Mesendoderm (in vitro differentiated cells): ENCODE measurements around the gene ARHGAP45.

Experiments used
- DNase-seq: peaks from one replicate; pipeline ENCODE4 v3.0.0; 2013
- H2AK5ac ChIP-seq: 2 replicates; pipeline ENCODE4 v1.6.1; 2013; ENCODE audit warnings: low read length, inconsistent platforms
- H2BK120ac ChIP-seq: 2 replicates; pipeline ENCODE4 v1.6.1; 2013; ENCODE audit warnings: low read depth, mild to moderate bottlenecking, low read length, moderate library complexity, mixed read lengths
- H2BK15ac ChIP-seq: replicated peaks from 2 replicates; pipeline ENCODE4 v1.6.1; 2013; ENCODE audit warnings: low read depth, mild to moderate bottlenecking, moderate library complexity
- H2BK5ac ChIP-seq: 2 replicates; pipeline ENCODE4 v1.6.1; 2013; ENCODE audit warnings: low read length, inconsistent platforms
- H3K18ac ChIP-seq: 2 replicates; pipeline ENCODE4 v1.6.1; 2013; ENCODE audit warnings: mild to moderate bottlenecking, low read length, mixed read lengths
- H3K23ac ChIP-seq: one replicate; pipeline ENCODE4 v1.6.1; 2013; ENCODE audit warnings: low read length
- H3K27ac ChIP-seq: 2 replicates; pipeline ENCODE4 v1.5.1; 2013; ENCODE audit warnings: low read depth, mild to moderate bottlenecking, inconsistent platforms, low read length, moderate library complexity
- H3K27me3 ChIP-seq: 2 replicates; pipeline ENCODE4 v1.6.1; 2013; ENCODE audit warnings: low read length, control low read depth, mild to moderate bottlenecking, inconsistent platforms; ENCODE audit not compliant: insufficient read depth, poor library complexity
- H3K36me3 ChIP-seq: 2 replicates; pipeline ENCODE4 v1.6.1; 2013; ENCODE audit warnings: low read length, inconsistent platforms; ENCODE audit not compliant: control insufficient read depth, insufficient read depth
- H3K4ac ChIP-seq: one replicate; pipeline ENCODE4 v1.6.1; 2013; ENCODE audit warnings: low read depth, mild to moderate bottlenecking, low read length, moderate library complexity
- H3K4me1 ChIP-seq: 2 replicates; pipeline ENCODE4 v1.6.1; 2013; ENCODE audit warnings: low read depth, low read length, inconsistent platforms; ENCODE audit not compliant: control insufficient read depth
- H3K4me2 ChIP-seq: 2 replicates; pipeline ENCODE4 v1.6.1; 2013; ENCODE audit warnings: low read length
- H3K4me3 ChIP-seq: 2 replicates; pipeline ENCODE4 v1.5.1; 2013; ENCODE audit warnings: mild to moderate bottlenecking, low read length
- H3K56ac ChIP-seq: one replicate; pipeline ENCODE4 v1.6.1; 2013; ENCODE audit warnings: low read length
- H3K79me1 ChIP-seq: 2 replicates; pipeline ENCODE4 v1.6.1; 2013; ENCODE audit warnings: low read length, inconsistent platforms
- H3K79me2 ChIP-seq: 2 replicates; pipeline ENCODE4 v1.6.1; 2013; ENCODE audit warnings: mild to moderate bottlenecking, low read length; ENCODE audit not compliant: control insufficient read depth, insufficient read depth
- H3K9ac ChIP-seq: 2 replicates; pipeline ENCODE4 v1.6.1; 2013; ENCODE audit warnings: low read length, inconsistent platforms
- H4K5ac ChIP-seq: one replicate; pipeline ENCODE4 v1.6.1; 2013; ENCODE audit warnings: low read length
- H4K8ac ChIP-seq: one replicate; pipeline ENCODE4 v1.6.1; 2013; ENCODE audit warnings: low read depth, mild to moderate bottlenecking, control low read depth, low read length, moderate library complexity
- WGBS: extraction: QIAGEN DNeasy Blood & Tissue Kit; methylation state at CpG from one replicate; pipeline ENCODE4 v1.1.7; 2013; ENCODE audit warnings: low lambda C conversion rate, missing lambda C conversion rate; ENCODE audit not compliant: insufficient coverage; ENCODE audit errors: extremely low coverage; 5-methylcytosine and 5-hydroxymethylcytosine counted together

The ARHGAP45 gene

DNA sequence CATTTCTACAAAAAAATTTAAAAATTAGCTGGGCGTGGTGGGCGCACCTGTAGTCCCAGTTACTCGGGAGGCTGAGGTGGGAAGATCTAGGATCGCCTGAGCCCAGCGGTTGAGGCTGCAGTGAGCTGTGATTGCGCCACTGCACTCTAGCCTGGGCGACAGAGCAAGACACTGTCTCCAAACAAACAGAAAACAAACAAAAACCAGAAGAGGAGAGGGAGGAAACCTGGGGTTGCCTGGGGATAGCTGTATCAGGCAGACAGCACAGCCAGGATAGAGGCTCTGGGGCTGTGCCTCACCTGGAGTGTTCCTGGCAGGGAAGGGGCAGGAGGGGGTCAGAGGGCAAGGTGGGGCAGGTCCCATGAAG lies 30.8 kb downstream of the ARHGAP45 start:
- DNase-seq, result no peak
- H3K4me2 ChIP-seq, result no peak overlapping the region
- no peak overlapping the region for H3K23ac ChIP-seq
- H2BK5ac ChIP-seq, result no peak overlapping the region
- no peak overlapping the region for H2AK5ac ChIP-seq
- no peak overlapping the region for H3K9ac ChIP-seq
- H3K56ac ChIP-seq, result no peak overlapping the region
- no peak overlapping the region for H3K27ac ChIP-seq
- H3K79me1 ChIP-seq, result peaks cover 7% of the 10 kb centered on the region
- H4K5ac ChIP-seq, result no peak overlapping the region
- no CpG with 5 or more reads among the region's 7 CpGs for WGBS
- H3K4ac ChIP-seq, result no peak overlapping the region
- no peak overlapping the region for H2BK120ac ChIP-seq
- no peaks in the 10 kb centered on the region for H3K27me3 ChIP-seq
- no peaks in the 10 kb centered on the region for H3K36me3 ChIP-seq
- H3K79me2 ChIP-seq, result peaks cover 20% of the 10 kb centered on the region
- H4K8ac ChIP-seq, result no peak overlapping the region
- no peak overlapping the region for H3K4me3 ChIP-seq
- no peak overlapping the region for H2BK15ac ChIP-seq
- peaks cover 3% of the 10 kb centered on the region for H3K4me1 ChIP-seq
- H3K18ac ChIP-seq, result no peak overlapping the region

DNA sequence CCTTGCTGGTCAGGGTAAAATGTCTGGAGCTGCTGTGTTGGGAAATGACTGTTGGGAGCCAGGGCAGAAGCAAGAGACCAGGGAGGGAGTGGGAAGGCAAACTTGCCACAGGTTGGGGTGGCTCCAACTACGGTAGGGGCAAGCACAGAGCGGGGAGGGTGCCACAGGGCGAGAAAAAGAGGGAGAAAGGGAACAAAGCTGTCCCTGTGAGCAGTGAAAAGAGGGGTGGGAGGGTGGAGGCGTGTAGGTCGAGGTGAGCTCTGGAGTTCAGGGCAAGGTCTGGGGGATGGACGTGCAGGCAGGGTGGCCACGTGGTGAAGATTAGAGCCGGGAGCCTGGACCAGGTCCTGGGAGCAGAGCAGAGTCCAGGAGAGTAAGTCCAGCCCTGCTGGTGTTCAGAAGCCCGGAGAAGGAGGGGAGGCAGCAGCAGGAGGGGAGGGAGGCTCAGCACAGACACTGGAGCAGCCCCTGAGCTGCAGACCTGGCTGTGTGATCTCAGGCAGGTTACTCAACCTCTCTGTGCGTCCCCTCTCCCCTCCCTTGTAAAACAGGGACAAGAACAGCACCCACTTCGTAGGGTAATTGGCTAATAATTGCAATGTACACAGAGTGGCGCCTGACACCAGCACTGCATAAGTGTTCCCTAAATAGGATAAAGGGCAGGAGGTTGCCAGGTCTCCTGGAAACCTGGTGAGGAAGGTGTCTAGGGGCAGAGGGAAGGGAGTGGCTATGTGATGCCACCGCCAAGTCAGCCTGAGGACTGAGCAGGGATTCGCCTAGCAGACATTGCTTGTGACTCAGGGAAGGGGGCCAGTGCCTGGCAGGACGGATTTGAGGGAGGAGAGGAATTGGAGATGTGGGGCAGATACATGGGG lies 31.4 kb downstream of the ARHGAP45 start:
- H4K8ac ChIP-seq, result no peak overlapping the region
- no CpG with 5 or more reads among the region's 15 CpGs for WGBS
- H2AK5ac ChIP-seq, result no peak overlapping the region
- no peaks in the 10 kb centered on the region for H3K36me3 ChIP-seq
- no peaks in the 10 kb centered on the region for H3K27me3 ChIP-seq
- peaks cover 17% of the 10 kb centered on the region for H3K79me2 ChIP-seq
- no peak overlapping the region for H2BK5ac ChIP-seq
- no peak overlapping the region for H3K56ac ChIP-seq
- no peak overlapping the region for H2BK15ac ChIP-seq
- H2BK120ac ChIP-seq, result no peak overlapping the region
- peaks cover 3% of the 10 kb centered on the region for H3K4me1 ChIP-seq
- no peak overlapping the region for H4K5ac ChIP-seq
- H3K23ac ChIP-seq, result no peak overlapping the region
- H3K27ac ChIP-seq, result no peak overlapping the region
- DNase-seq, result no peak
- H3K18ac ChIP-seq, result no peak overlapping the region
- peaks cover 7% of the 10 kb centered on the region for H3K79me1 ChIP-seq
- no peak overlapping the region for H3K4ac ChIP-seq
- no peak overlapping the region for H3K9ac ChIP-seq
- H3K4me3 ChIP-seq, result no peak overlapping the region
- no peak overlapping the region for H3K4me2 ChIP-seq

DNA sequence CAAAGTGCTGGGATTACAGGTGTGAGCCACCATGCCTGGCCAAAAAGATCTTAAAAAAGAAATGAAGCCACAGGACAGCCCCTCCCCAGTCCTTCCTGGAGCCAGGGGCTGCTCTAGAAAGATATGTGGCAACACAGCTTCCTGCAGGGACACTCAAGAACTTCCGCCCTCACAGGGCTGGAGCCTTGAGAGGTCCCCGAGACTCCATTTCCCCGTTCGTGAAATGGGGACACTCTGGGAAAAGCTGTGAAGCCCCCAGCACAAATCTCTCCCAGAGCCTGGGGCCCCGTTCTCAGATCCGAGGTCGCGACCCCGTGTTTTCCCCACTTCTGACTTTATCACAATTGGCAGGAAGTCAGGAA lies 34.4 kb downstream of the ARHGAP45 start:
- peaks cover 4% of the 10 kb centered on the region for H3K79me2 ChIP-seq
- WGBS, result no CpG with 5 or more reads among the region's 9 CpGs
- peaks cover 3% of the 10 kb centered on the region for H3K4me1 ChIP-seq
- H3K4me3 ChIP-seq, result no peak overlapping the region
- no peak overlapping the region for H3K23ac ChIP-seq
- H3K27me3 ChIP-seq, result no peaks in the 10 kb centered on the region
- DNase-seq, result peak; percentile 50
- H3K79me1 ChIP-seq, result no peaks in the 10 kb centered on the region
- H3K4ac ChIP-seq, result no peak overlapping the region
- H3K18ac ChIP-seq, result peak overlapping the region; percentile 11
- H2BK5ac ChIP-seq, result peak overlapping the region; percentile 4
- H3K56ac ChIP-seq, result peak overlapping the region; percentile 85
- peak overlapping the region; percentile 56 for H4K5ac ChIP-seq
- H3K27ac ChIP-seq, result peak overlapping the region; percentile 83
- H3K9ac ChIP-seq, result peak overlapping the region; percentile 35
- no peak overlapping the region for H2BK15ac ChIP-seq
- H2BK120ac ChIP-seq, result no peak overlapping the region
- H4K8ac ChIP-seq, result no peak overlapping the region
- H3K4me2 ChIP-seq, result no peak overlapping the region
- no peaks in the 10 kb centered on the region for H3K36me3 ChIP-seq
- no peak overlapping the region for H2AK5ac ChIP-seq

DNA sequence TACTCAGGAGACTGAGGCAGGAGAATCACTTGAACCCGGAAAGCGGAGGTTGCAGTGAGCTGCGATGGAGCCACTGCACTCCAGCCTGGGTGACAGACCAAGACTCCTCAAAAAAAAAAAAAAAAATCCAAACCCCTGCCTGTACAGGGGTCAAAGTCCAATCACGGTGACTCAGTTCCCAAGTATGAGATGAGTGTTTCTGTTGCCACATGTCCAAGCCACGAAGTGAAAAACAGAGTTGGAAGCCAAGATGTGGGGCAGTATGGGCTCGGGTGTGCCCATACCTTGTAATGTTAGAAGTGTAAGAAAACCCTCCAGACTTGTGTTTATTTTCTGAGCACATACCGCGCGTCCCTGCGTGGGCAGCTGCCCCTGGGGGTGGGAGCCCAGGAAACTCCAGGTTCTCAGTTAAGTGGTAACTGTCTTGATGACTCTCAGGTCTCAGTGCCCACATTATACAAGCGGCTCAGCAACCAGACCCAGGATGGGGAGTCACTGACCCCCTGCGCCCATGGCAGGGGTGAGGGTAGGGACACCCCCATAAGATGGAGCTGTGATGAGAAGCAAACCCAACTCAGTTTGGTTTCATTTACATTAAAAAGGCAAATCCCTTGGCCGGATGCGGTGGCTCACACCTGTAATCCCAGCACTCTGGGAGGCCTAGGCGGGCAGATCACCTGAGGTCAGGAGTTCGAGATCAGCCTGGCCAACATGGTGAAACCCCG lies 35.6 kb downstream of the ARHGAP45 start:
- Histone ChIP-seq H3K4ac (no peak overlapping the region), H2AK5ac (peak overlapping the region; percentile 20), H3K18ac (no peak overlapping the region), H2BK5ac (no peak overlapping the region), H4K8ac (no peak overlapping the region), H4K5ac (no peak overlapping the region), H3K36me3 (peaks cover 2% of the 10 kb centered on the region), H3K79me2 (peaks cover 4% of the 10 kb centered on the region), H3K23ac (no peak overlapping the region), H2BK120ac (no peak overlapping the region), H3K79me1 (no peaks in the 10 kb centered on the region), H3K27ac (no peak overlapping the region), H3K9ac (no peak overlapping the region), H3K4me1 (peaks cover 3% of the 10 kb centered on the region), H3K4me3 (no peak overlapping the region), H3K56ac (peak overlapping the region; percentile 27), H3K4me2 (no peak overlapping the region), H3K27me3 (no peaks in the 10 kb centered on the region), H2BK15ac (no peak overlapping the region)
- peak; percentile 47 for DNase-seq
- no CpG with 5 or more reads among the region's 17 CpGs for WGBS

DNA sequence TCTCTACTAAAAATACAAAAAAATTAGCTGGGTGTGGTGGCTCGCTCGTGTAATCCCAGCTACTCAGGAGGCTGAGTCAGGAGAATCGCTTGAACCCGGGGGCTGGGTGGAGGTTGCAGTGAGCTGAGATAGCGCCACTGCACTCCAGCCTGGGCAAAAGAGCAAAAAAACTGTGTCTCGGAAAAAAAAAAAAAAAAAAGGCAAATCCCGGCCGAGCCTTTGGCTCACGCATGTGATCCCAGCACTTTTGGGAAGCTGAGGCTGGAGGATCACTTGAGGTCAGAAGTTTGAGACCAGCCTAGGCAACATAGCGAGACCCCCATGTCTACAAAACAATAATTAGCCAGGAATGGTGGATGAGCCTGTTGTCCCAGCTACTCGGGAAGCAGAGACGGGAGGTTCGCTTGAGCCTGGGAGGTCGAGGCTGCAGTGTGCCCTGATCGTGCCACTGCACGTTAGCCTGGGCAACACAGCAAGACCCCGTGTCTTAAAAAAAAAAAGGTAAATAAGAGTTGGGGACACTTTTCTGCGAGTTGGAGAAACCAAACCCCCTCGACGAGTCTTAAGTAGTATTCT lies 36.3 kb downstream of the ARHGAP45 start:
- Histone ChIP-seq H3K4me3 (no peak overlapping the region), H3K4me1 (peaks cover 3% of the 10 kb centered on the region), H3K79me2 (peaks cover 4% of the 10 kb centered on the region), H3K27me3 (no peaks in the 10 kb centered on the region), H2BK5ac (no peak overlapping the region), H3K36me3 (peaks cover 2% of the 10 kb centered on the region), H3K4me2 (no peak overlapping the region), H2BK15ac (no peak overlapping the region), H4K8ac (no peak overlapping the region), H4K5ac (no peak overlapping the region), H2BK120ac (no peak overlapping the region), H3K56ac (peak overlapping the region; percentile 82), H3K9ac (peak overlapping the region; percentile 47), H3K27ac (no peak overlapping the region), H3K18ac (no peak overlapping the region), H3K23ac (no peak overlapping the region), H2AK5ac (no peak overlapping the region), H3K4ac (no peak overlapping the region), H3K79me1 (no peaks in the 10 kb centered on the region)
- no CpG with 5 or more reads among the region's 20 CpGs for WGBS
- no peak for DNase-seq
